Measurements from ENCODE around the gene VASN. TPM values are rescaled to one million over a fixed set of nuclear protein-coding genes. Genes with fewer than 3 reads are reported as not detected.
A peak's percentile ranks its signal among the peaks of the same experiment; 100 is the strongest.

VASN gene
- total RNA-seq, 4 donors from 2014 or later = 3.6 to 49.0 (median 19.9) TPM

- TF ChIP-seq CTCF (IDR thresholded peaks at IDR 0.05) = no peak
- TF ChIP-seq POLR2A (IDR thresholded peaks at IDR 0.05) = no peak
- Histone ChIP-seq H3K4me1 (peaks cover 0 to 29% of the 10 kb centered on the region in 2 donors), H3K27me3 (no peaks in the 10 kb centered on the region), H3K36me3 (no peaks in the 10 kb centered on the region), H3K9me3 (no peaks in the 10 kb centered on the region), H3K4me3 (peak overlapping the region; percentile 55 to 63), H3K27ac (peak overlapping the region; percentile 96 to 97)
- intact Hi-C loops (cut with DNase I; ENCODE audit: low total_unique reads) = no loop called here
- peak; percentile 69 to 80 for DNase-seq
Observed at GRCh38 chr16:4372578-4373355, 1.1 kb downstream of the VASN start.

- H3K4me3 ChIP-seq = peak overlapping the region; percentile 55 to 63
- H3K9me3 ChIP-seq = no peaks in the 10 kb centered on the region
- peaks cover 0 to 35% of the 10 kb centered on the region in 2 donors for H3K4me1 ChIP-seq
- intact Hi-C loops (cut with DNase I; ENCODE audit: low total_unique reads) = no loop called here
- no peaks in the 10 kb centered on the region for H3K36me3 ChIP-seq
- DNase-seq = peak in 1 of 2 donors; percentile 55
- H3K27ac ChIP-seq = peak overlapping the region; percentile 96 to 97
- TF ChIP-seq CTCF (IDR thresholded peaks at IDR 0.05) = no peak
- no peak for TF ChIP-seq POLR2A (IDR thresholded peaks at IDR 0.05)
- H3K27me3 ChIP-seq = no peaks in the 10 kb centered on the region
Observed at GRCh38 chr16:4373356-4373908, 1.8 kb downstream of the VASN start.

- Histone ChIP-seq H3K27ac (peak overlapping the region; percentile 96 to 97), H3K4me3 (peak overlapping the region; percentile 55 to 63), H3K27me3 (no peaks in the 10 kb centered on the region), H3K4me1 (peaks cover 0 to 37% of the 10 kb centered on the region in 2 donors), H3K36me3 (no peaks in the 10 kb centered on the region), H3K9me3 (no peaks in the 10 kb centered on the region)
- intact Hi-C loops (cut with DNase I; ENCODE audit: low total_unique reads) = no loop called here
- TF ChIP-seq POLR2A (IDR thresholded peaks at IDR 0.05) (peak in 1 of 2 donors; percentile 62), CTCF (IDR thresholded peaks at IDR 0.05) (no peak)
- peak; percentile 94 to 95 for DNase-seq
Observed at GRCh38 chr16:4373909-4374742, 2.5 kb downstream of the VASN start.

GRCh38 chr16:4375717-4376116 is 4.1 kb downstream of the VASN start:
- Histone ChIP-seq H3K4me3 (no peak overlapping the region), H3K27me3 (no peaks in the 10 kb centered on the region), H3K27ac (peak overlapping the region; percentile 96 to 97), H3K9me3 (no peaks in the 10 kb centered on the region), H3K36me3 (no peaks in the 10 kb centered on the region), H3K4me1 (peaks cover 0 to 43% of the 10 kb centered on the region in 2 donors)
- no peak for TF ChIP-seq POLR2A (IDR thresholded peaks at IDR 0.05)
- TF ChIP-seq CTCF (IDR thresholded peaks at IDR 0.05) = no peak
- intact Hi-C loops (cut with DNase I; ENCODE audit: low total_unique reads) = no loop called here
- DNase-seq = peak in 1 of 2 donors; percentile 49
